Measurements from ENCODE around the gene PCSK4. TPM values are rescaled to one million over a fixed set of nuclear protein-coding genes. Genes with fewer than 3 reads are reported as not detected.

PCSK4 gene
- total and polyA plus RNA-seq, 9 of the 15 experiments (the other 6 are each of a cell fraction or from before 2014, with no cell fraction given): 0.01 to 9.1 (median 2.1) TPM; not detected in 1

DNA sequence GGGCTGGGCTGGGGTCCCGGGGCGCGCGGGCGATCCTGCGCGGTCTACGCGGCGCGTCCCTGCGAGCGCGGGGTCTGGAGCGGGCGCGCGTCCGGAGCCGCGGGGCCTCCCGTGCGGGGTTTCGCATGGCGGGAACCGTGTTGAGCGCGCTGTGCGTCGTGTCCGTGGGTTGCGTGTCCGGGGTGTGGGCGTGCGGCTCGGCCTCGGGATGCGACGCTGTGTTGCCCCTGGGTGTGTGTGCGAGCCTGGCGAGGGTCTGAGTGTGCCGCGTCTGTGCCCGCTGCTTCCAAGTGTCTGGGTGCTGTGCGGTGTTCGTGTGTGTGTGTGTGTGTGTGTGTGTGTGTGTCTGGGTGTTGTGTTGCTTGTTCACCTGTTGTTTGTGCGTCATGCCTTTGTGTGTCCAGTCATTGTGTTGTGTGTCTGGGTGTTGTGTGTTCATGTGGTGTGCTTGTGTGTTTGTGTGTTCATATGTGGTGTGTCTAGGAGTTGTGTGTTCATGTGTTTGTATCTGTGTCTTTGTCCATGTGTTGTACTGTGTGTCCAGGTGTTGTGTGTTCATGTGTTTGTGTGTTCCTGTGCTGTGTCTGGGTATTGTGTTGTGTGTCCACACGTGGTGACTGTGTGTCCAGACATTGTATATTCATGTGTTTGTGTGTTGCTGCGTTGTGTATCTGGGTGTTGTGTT is 34.3 kb upstream of the PCSK4 start (continued):
- TF ChIP-seq, protein P1, sequence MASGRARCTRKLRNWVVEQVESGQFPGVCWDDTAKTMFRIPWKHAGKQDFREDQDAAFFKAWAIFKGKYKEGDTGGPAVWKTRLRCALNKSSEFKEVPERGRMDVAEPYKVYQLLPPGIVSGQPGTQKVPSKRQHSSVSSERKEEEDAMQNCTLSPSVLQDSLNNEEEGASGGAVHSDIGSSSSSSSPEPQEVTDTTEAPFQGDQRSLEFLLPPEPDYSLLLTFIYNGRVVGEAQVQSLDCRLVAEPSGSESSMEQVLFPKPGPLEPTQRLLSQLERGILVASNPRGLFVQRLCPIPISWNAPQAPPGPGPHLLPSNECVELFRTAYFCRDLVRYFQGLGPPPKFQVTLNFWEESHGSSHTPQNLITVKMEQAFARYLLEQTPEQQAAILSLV (tag; IDR thresholded peaks at IDR 0.05): no peak
- TF ChIP-seq HOXB6 (CRISPR knock-in tag; IDR thresholded peaks at IDR 0.05; ENCODE audit: borderline replicate concordance) (no peak), HSF4 (CRISPR knock-in tag; IDR thresholded peaks at IDR 0.05; ENCODE audit: borderline replicate concordance) (no peak), OTX1 (CRISPR knock-in tag; IDR thresholded peaks at IDR 0.05) (0 out of 2 replicates have a peak, but pooled peaks have one; percentile 54), EZH2 (IDR thresholded peaks at IDR 0.05; ENCODE audit: borderline replicate concordance, low read depth, low read length) (peak; percentile 87; the same call in 1 of the 2 replicates), LARP7 (IDR thresholded peaks at IDR 0.05) (peak; percentile 72; the same call in 1 of the 2 replicates), RBM22 (IDR thresholded peaks at IDR 0.05; ENCODE audit: low read depth, low read length, poor library complexity, severe bottlenecking) (no peak), CSDE1 (IDR thresholded peaks at IDR 0.05) (peak; percentile 41 to 66; a peak in 1 of 4 replicates), HDAC1 (IDR thresholded peaks at IDR 0.05) (peak in 1 of 2 experiments; percentile 74; a peak in 2 of 4 replicates), E2F3 (CRISPR knock-in tag; IDR thresholded peaks at IDR 0.05) (no peak; the same call in 1 of the 2 replicates), POLR2G (IDR thresholded peaks at IDR 0.05; ENCODE audit: low read depth, low read length) (peak; percentile 4; the same call in 1 of the 2 replicates), TGIF2 (CRISPR knock-in tag; IDR thresholded peaks at IDR 0.05) (no peak), CCNT2 (IDR thresholded peaks at IDR 0.05; ENCODE audit: borderline replicate concordance, extremely low read depth, insufficient read length, low read depth, low read length) (no peak), HCFC1 (IDR thresholded peaks at IDR 0.05; ENCODE audit: low read depth, low read length) (no peak), HLTF (IDR thresholded peaks at IDR 0.05) (peak; percentile 74), ARID1B (IDR thresholded peaks at IDR 0.05) (peak; percentile 43; the same call in 1 of the 2 replicates), SMARCE1 (IDR thresholded peaks at IDR 0.05) (0 out of 2 replicates have a peak, but pooled peaks have one; percentile 34), MTA2 (IDR thresholded peaks at IDR 0.05; ENCODE audit: low read depth) (no peak), RBFOX2 (IDR thresholded peaks at IDR 0.05; ENCODE audit: low read depth, low read length) (no peak), RNF2 (IDR thresholded peaks at IDR 0.05) (no peak), HNRNPK (IDR thresholded peaks at IDR 0.05; ENCODE audit: low read depth, low read length, poor library complexity, severe bottlenecking) (no peak), KDM1A (IDR thresholded peaks at IDR 0.05) (peak in 1 of 2 experiments; percentile 55; a peak in 1 of 4 replicates), HDGF (IDR thresholded peaks at IDR 0.05) (peak; percentile 75; the same call in 1 of the 2 replicates)
- TF ChIP-seq, protein P2, sequence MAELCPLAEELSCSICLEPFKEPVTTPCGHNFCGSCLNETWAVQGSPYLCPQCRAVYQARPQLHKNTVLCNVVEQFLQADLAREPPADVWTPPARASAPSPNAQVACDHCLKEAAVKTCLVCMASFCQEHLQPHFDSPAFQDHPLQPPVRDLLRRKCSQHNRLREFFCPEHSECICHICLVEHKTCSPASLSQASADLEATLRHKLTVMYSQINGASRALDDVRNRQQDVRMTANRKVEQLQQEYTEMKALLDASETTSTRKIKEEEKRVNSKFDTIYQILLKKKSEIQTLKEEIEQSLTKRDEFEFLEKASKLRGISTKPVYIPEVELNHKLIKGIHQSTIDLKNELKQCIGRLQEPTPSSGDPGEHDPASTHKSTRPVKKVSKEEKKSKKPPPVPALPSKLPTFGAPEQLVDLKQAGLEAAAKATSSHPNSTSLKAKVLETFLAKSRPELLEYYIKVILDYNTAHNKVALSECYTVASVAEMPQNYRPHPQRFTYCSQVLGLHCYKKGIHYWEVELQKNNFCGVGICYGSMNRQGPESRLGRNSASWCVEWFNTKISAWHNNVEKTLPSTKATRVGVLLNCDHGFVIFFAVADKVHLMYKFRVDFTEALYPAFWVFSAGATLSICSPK (IDR thresholded peaks at IDR 0.05; ENCODE audit: borderline replicate concordance): 0 out of 2 replicates have a peak, but pooled peaks have one; percentile 41
- TF ChIP-seq, protein P3, sequence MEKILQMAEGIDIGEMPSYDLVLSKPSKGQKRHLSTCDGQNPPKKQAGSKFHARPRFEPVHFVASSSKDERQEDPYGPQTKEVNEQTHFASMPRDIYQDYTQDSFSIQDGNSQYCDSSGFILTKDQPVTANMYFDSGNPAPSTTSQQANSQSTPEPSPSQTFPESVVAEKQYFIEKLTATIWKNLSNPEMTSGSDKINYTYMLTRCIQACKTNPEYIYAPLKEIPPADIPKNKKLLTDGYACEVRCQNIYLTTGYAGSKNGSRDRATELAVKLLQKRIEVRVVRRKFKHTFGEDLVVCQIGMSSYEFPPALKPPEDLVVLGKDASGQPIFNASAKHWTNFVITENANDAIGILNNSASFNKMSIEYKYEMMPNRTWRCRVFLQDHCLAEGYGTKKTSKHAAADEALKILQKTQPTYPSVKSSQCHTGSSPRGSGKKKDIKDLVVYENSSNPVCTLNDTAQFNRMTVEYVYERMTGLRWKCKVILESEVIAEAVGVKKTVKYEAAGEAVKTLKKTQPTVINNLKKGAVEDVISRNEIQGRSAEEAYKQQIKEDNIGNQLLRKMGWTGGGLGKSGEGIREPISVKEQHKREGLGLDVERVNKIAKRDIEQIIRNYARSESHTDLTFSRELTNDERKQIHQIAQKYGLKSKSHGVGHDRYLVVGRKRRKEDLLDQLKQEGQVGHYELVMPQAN (IDR thresholded peaks at IDR 0.05; ENCODE audit: borderline replicate concordance): peak; percentile 63
- TF ChIP-seq, protein P4, sequence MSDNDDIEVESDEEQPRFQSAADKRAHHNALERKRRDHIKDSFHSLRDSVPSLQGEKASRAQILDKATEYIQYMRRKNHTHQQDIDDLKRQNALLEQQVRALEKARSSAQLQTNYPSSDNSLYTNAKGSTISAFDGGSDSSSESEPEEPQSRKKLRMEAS (CRISPR knock-in tag; IDR thresholded peaks at IDR 0.05): peak; percentile 65
